NCI-H2171 (cell line): ENCODE measurements around the gene ONECUT3.

Experiments used
- DNase-seq: peaks from one replicate; lab custom pipeline; 2025; lab: John Stamatoyannopoulos, UW

The ONECUT3 gene

GRCh38 chr19:1814833-1815604 is 61.7 kb downstream of the ONECUT3 start:
- DNase-seq = no peak

GRCh38 chr19:1815605-1816529 is 62.6 kb downstream of the ONECUT3 start:
- DNase-seq = no peak

- no peak for DNase-seq
These were observed 63.4 kb downstream of the ONECUT3 start for GRCh38 chr19:1816530-1817298.

GRCh38 chr19:1817553-1818179 is 64.4 kb downstream of the ONECUT3 start:
- no peak for DNase-seq

GRCh38 chr19:1818549-1819195 is 65.4 kb downstream of the ONECUT3 start:
- DNase-seq = no peak

GRCh38 chr19:1819341-1820255 is 66.3 kb downstream of the ONECUT3 start:
- no peak for DNase-seq

GRCh38 chr19:1822210-1822609 is 68.9 kb downstream of the ONECUT3 start:
- DNase-seq = peak; percentile 43

- DNase-seq = no peak
These were observed 69.7 kb downstream of the ONECUT3 start for GRCh38 chr19:1823020-1823419.

GRCh38 chr19:1823539-1824251 is 70.4 kb downstream of the ONECUT3 start:
- no peak for DNase-seq

GRCh38 chr19:1824252-1824622 is 70.9 kb downstream of the ONECUT3 start:
- DNase-seq = no peak

- peak; percentile 32 for DNase-seq
These were observed 72.7 kb downstream of the ONECUT3 start for GRCh38 chr19:1825909-1826556.

- no peak for DNase-seq
These were observed 73.5 kb downstream of the ONECUT3 start for GRCh38 chr19:1826557-1827521.

GRCh38 chr19:1827566-1828278 is 74.4 kb downstream of the ONECUT3 start:
- DNase-seq = no peak

GRCh38 chr19:1828279-1829238 is 75.3 kb downstream of the ONECUT3 start:
- no peak for DNase-seq

GRCh38 chr19:1829958-1830357 is 76.7 kb downstream of the ONECUT3 start:
- no peak for DNase-seq

GRCh38 chr19:1830568-1830967 is 77.3 kb downstream of the ONECUT3 start:
- no peak for DNase-seq
